GM18499 (cell line): ENCODE measurements around the gene SLC6A13.
"Not testable (repeated sequence)": the region's sequence is repeated elsewhere in the genome, so short reads cannot be mapped to it uniquely, and the experiment has no call there.

ENCODE experiments used
- ATAC-seq: cut with Tn5 transposase; IDR thresholded peaks from one replicate; pipeline ENCODE4 v1.9.1; 2021; ENCODE audit warnings: moderate number of reproducible peaks; ENCODE audit not compliant: insufficient read depth, unreplicated experiment

Gene SLC6A13

DNA sequence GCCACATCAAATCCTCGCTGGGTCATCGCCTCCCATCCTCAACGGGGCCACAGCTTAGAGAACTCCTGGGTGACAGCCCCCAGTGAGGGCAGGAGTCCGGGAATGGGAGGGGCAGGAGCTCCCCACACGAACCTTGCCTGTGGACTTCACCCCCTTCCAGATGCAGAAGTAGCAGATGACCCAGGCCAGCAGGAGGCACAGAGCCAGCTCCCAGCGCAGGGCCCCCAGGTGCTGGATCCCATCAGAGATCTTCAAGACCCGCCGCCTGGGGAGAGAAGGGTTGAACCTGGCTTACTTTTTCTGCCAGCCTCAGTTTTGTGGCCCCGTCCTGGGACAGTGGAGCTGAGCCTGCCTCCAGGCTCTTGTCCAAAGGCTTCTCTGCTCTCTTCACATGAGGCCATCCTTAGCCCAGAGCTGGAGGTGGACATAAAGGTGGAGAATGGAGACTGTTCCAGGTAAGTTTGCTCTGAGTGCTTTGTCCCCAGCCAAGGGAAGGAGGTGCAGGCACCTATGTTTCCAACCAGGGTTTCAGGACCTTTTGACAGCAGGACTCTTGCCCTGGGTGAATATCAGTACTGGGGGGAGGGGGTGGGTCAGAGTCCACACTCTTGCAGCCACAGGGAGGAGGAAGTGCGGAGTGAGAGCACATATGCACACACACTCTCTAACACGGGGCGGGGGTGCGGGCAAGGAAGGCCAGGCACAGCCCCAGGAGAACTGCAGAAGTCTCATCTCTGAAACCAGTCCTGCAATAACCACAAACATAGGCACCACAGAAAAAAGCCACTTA lies 25.4 kb downstream of the SLC6A13 start:
- ATAC-seq: no peak

DNA sequence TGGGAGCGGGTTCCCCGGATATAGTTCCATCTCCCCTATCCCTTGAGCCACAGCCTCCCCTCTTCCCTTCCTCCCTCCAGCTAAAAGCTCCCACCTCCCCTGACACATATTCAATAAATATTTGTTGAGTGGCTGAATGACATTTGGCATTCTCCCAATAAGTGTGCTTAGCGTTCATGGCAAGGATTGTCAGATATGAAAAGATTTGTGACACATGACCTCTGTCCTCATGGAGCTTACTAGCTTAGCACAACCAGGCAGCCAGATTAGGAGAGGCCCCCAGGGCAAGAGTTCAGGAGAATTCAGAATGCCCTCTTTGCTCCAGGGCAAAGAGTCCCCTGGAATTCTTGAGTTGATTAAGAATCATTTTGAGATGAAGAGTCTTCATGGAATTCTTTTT lies 26.2 kb downstream of the SLC6A13 start:
- ATAC-seq: no peak

DNA sequence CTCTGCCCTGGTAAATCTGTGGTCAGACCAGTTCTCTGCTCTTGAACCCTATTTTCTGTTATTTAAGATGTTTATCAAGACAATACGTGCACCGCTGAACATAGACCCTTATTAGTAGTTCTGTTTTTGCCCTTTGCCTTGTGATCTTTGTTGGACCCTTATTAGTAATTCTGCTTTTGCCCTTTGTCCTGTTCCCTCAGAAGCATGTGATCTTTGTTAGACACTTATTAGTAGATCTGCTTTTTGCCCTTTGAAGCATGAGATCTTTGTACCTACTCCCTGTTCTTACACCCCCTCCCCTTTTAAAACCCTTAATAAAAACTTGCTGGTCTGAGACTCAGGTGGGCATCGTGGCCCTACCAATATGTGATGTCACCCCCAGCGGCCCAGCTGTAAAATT lies 26.7 kb downstream of the SLC6A13 start:
- ATAC-seq: not testable (repeated sequence)

GRCh38 chr12:234891-235415 lies 27.7 kb downstream of the SLC6A13 start:
- no peak for ATAC-seq

GRCh38 chr12:234019-234418 lies 28.6 kb downstream of the SLC6A13 start:
- no peak for ATAC-seq

GRCh38 chr12:233615-233968 lies 29.0 kb downstream of the SLC6A13 start:
- ATAC-seq: no peak

DNA sequence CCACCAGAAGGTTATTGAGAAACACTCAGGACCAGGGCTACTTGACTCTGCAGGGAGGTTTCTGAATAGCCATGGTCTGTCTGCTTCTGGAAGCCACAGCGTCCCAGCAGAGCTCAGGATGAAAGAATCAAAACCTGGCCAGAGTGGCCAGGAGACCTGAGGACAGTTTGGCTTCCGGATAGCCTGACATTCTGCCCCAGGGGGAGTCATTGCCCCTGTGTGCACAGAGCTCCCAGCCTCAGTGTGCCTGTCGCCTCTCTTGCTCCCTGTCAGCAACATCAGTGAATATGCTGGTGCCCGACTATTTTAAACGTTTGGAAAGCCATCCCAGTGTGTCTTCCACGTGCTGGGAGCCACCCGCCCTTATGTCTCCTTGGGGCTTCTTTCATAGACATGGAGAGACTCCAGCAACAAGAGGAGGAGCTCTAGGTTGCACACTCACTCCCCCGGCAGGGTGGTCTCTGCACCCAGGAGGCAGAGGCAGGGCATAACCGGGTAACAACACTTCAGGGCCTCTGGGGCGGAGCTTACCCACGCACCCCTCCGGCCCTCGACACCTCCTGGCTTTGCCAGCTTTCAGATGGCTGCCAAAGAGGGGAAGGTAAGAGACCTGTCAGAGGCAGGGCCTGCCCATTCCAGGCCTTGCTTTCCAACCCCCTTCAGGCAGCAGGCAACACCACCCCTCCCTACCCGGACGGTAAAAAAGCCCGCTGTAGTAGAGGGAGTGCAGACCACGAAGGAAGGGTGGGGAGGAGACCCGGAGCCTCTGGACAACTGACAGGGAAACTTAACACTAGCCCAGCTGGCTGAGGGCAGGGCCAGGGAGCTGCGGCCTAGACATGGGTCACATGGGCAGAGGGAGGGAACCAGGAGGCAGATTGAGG lies 29.7 kb downstream of the SLC6A13 start:
- ATAC-seq: no peak

DNA sequence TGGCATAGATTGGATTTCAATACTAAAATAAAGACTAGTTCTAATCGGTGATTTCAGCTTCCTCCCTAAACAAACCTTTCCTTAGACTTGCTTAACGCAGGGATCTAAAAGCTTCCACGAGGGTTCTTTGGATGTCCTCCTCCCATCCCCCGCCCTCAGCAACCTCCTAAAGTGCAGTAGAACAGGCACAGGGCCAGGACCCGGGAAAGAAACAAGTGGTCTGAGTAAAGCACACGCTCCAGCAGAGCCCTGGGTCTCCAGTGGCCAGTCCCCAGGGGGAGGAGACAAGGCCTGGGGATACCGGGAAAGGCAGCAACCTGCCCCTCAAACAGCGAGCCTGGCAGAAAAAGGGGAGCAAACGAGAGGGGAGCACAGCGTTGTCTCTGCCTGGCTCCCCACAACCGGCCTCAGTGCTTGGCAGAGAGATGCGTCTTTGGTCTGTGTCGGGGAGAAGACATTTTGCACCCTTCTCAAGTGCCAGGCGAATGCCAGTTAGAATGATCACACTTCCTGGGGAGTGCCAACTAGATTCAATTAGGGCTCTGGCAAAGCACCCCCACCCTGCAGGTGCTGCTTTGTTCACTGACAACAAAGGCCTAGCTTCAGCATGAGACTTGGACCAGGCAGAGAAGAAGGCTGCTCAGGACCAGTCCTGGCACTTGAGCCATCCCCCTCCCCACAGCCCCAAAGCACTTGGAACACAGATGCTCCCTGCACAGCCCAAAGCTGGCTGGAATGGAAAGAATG lies 31.5 kb downstream of the SLC6A13 start:
- no peak for ATAC-seq

GRCh38 chr12:229441-230191 lies 33.0 kb downstream of the SLC6A13 start:
- no peak for ATAC-seq

- ATAC-seq: no peak
Measured at GRCh38 chr12:228846-229200, 33.8 kb downstream of the SLC6A13 start.

- ATAC-seq: no peak
Measured at GRCh38 chr12:227923-228845, 34.5 kb downstream of the SLC6A13 start.

GRCh38 chr12:227286-227915 lies 35.2 kb downstream of the SLC6A13 start:
- no peak for ATAC-seq

DNA sequence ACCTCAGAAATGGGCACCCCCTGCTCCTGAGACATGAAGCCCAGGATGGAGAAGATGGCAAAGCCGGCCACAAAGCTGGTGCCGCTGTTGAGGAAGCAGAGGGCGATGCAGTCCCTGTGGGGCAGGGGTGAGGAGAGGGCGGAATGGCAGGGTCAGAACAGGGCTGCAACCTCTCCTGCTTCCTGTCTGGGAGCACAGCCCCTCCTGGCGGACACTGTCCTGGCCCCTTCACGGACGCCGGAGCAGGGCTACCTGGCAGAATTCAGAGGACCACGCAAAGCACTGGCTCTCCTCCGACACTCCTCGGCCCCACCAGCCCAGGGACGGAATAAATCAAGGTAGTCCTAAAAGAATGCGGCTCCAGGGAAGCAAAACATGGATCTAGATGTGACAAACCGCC lies 36.2 kb downstream of the SLC6A13 start:
- ATAC-seq: no peak

DNA sequence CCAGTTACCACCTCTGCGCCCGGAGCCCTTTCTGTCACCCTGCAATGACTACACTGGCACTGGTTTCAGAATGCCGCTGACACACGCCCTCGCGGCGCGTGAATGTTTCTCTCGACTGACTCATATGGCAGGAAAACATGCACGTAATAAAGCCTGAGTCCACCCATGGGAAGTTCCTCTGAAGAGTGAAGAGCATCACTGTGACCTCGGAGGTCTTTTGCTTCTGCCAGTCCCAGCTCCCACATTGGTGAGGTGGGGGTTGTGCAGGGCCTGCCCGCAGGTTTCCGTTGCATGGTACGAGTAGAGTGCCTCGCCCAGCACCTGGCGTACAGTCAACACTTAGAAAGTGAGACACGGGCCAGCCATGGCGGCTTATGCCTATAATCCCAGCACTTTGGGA lies 37.6 kb downstream of the SLC6A13 start:
- ATAC-seq: no peak

DNA sequence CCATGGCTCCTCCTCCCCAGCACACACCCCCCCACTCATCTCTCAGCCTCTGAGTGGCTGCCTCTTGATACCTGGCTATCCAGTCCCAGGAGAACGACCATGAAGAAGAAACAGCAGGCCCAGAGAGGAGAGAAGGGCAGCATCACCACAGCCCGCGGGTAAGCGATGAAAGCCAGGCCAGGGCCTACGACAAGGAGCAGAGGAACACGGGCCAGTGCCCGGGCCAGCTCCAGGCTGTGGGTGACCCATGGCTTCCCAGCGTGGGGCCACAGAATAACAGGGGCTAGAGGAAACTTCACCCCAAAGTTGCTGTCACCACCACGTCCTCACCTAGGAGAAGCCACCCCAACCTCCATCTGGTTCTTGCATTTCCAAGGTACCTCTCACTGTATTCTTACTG lies 38.3 kb downstream of the SLC6A13 start:
- no peak for ATAC-seq

DNA sequence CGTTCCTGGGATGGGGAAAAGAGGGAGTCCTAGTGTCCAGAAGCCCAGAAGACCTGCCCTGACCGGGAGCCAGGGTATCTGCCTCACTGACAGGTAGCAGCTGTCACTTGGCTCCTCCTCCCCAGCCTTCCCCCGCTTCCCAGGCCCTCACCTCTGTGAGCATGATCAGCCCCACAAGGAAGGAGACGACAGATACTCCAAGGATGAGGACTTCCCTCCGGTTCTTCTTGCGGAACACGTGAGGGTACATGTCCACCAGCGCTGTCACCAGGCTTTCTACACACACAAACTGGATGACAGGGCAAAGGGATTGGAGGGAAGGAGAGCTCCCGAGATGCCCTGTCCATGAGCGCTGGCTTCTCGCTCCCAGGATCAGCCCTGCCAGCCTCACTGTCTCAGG lies 38.8 kb downstream of the SLC6A13 start:
- no peak for ATAC-seq

GRCh38 chr12:221736-222135 lies 40.9 kb downstream of the SLC6A13 start:
- no peak for ATAC-seq

DNA sequence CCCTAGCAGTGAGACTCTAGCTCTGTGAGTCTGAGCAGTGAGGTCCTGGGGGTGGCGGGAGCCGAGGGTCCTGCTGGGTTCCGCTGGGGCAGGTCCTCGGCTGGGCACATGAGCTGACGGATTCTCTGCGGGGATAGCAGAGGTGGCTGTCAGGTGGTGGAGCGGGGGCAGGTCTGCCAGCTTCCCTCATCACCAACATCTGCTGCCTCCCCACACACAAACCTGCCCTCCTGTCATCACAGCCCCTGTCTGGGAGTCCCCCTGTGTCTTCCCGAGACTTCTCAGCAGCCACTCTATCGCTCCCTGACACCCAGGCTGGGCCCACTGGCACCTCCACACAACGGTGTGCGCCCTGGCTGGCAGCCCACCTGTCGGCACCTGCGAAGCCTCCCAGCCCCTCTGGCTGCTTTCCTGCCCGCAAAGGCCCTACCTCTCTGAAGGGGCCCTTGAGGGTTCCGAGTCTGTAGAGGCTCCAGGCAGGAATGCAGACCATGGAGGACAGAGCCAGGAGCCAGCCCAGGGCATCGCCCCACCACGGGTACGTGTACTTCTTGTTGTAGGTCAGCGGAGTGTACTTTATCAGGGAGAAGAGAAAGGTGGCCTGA lies 41.6 kb downstream of the SLC6A13 start:
- ATAC-seq: no peak
